H9 (cell line): ENCODE data around the gene TSEN34. TPM values are rescaled to one million over a fixed set of nuclear protein-coding genes. Genes with fewer than 3 reads are reported as not detected.

Experiments used
- DNase-seq: peaks from one replicate; pipeline ENCODE4 v3.0.0-alpha.2; 2017
- H2AFZ ChIP-seq: one replicate; pipeline ENCODE4 v1.6.1; 2013; ENCODE audit warnings: mild to moderate bottlenecking, low read length, control low read depth, moderate library complexity
- H2AK5ac ChIP-seq: 2 replicates; pipeline ENCODE4 v1.6.1; 2013; ENCODE audit warnings: low read length, control low read depth, mixed read lengths; ENCODE audit not compliant: insufficient read length
- H2BK120ac ChIP-seq: one replicate; pipeline ENCODE4 v1.6.1; 2013; ENCODE audit warnings: low read depth, mild to moderate bottlenecking, low read length, control low read depth, inconsistent platforms; ENCODE audit not compliant: poor library complexity, severe bottlenecking
- H2BK12ac ChIP-seq: 2 replicates; pipeline ENCODE4 v1.6.1; 2013; ENCODE audit warnings: low read length, control low read depth, mixed read lengths, low read depth; ENCODE audit not compliant: insufficient read length
- H2BK15ac ChIP-seq: 2 replicates; pipeline ENCODE4 v1.6.1; 2013; ENCODE audit warnings: low read depth, low read length, control low read depth
- H2BK20ac ChIP-seq: one replicate; pipeline ENCODE4 v1.6.1; 2013; ENCODE audit warnings: low read depth, mild to moderate bottlenecking, low read length, control low read depth, inconsistent platforms; ENCODE audit not compliant: poor library complexity, severe bottlenecking
- H2BK5ac ChIP-seq: 2 replicates; pipeline ENCODE4 v1.6.1; 2013; ENCODE audit warnings: low read length, control low read depth, mixed read lengths; ENCODE audit not compliant: insufficient read length
- H3K14ac ChIP-seq: 2 replicates; pipeline ENCODE4 v1.6.1; 2013; ENCODE audit warnings: low read length, control low read depth; ENCODE audit not compliant: insufficient read depth
- H3K18ac ChIP-seq: 2 replicates; pipeline ENCODE4 v1.6.1; 2013; ENCODE audit warnings: low read depth, mild to moderate bottlenecking, mixed read lengths, low read length, control low read depth; ENCODE audit not compliant: insufficient read length
- H3K23ac ChIP-seq: 2 replicates; pipeline ENCODE4 v1.6.1; 2013; ENCODE audit warnings: low read length, control low read depth, mixed read lengths, low read depth; ENCODE audit not compliant: insufficient read length
- H3K23me2 ChIP-seq: 2 replicates; pipeline ENCODE4 v1.6.1; 2013; ENCODE audit warnings: low read depth, mild to moderate bottlenecking, mixed read lengths, low read length, control low read depth; ENCODE audit not compliant: insufficient read length, poor library complexity, severe bottlenecking
- H3K27ac ChIP-seq: 2 replicates; pipeline ENCODE4 v1.5.1; 2013; ENCODE audit warnings: low read length, control low read depth, mixed read lengths, low read depth; ENCODE audit not compliant: insufficient read length
- H3K27me3 ChIP-seq: 2 replicates; pipeline ENCODE4 v1.6.1; 2013; ENCODE audit warnings: low read length, control low read depth, inconsistent platforms; ENCODE audit not compliant: insufficient read depth
- H3K4ac ChIP-seq: 2 replicates; pipeline ENCODE4 v1.6.1; 2013; ENCODE audit warnings: low read depth, mild to moderate bottlenecking, control low read depth, inconsistent platforms, low read length, moderate library complexity
- H3K4me1 ChIP-seq: 2 replicates; pipeline ENCODE4 v1.6.1; 2013; ENCODE audit warnings: low read length, control low read depth, inconsistent platforms; ENCODE audit not compliant: insufficient read depth
- H3K4me2 ChIP-seq: 2 replicates; pipeline ENCODE4 v1.6.1; 2013; ENCODE audit warnings: low read length, control low read depth, mixed read lengths; ENCODE audit not compliant: insufficient read length, insufficient read depth
- H3K56ac ChIP-seq: 2 replicates; pipeline ENCODE4 v1.6.1; 2013; ENCODE audit warnings: low read depth, mild to moderate bottlenecking, mixed read lengths, low read length, control low read depth; ENCODE audit not compliant: insufficient read length
- H3K79me1 ChIP-seq: 2 replicates; pipeline ENCODE4 v1.6.1; 2013; ENCODE audit warnings: low read depth, mild to moderate bottlenecking, moderate library complexity, low read length, control low read depth, inconsistent platforms; ENCODE audit not compliant: insufficient read depth, poor library complexity, severe bottlenecking
- H3K79me2 ChIP-seq: 2 replicates; pipeline ENCODE4 v1.6.1; 2013; ENCODE audit warnings: low read length, control low read depth, inconsistent platforms; ENCODE audit not compliant: insufficient read depth
- H3K9ac ChIP-seq: 2 replicates; pipeline ENCODE4 v1.6.1; 2013; ENCODE audit warnings: low read length, control low read depth, mixed read lengths; ENCODE audit not compliant: insufficient read length; ENCODE audit errors: extremely low read depth
- H3K9me3 ChIP-seq: one replicate; pipeline ENCODE4 v1.6.1; 2013; ENCODE audit warnings: low read depth, low read length, inconsistent platforms; ENCODE audit not compliant: control insufficient read depth
- H3T11ph ChIP-seq: one replicate; pipeline ENCODE4 v1.6.1; 2013; ENCODE audit warnings: mild to moderate bottlenecking, low read length, control low read depth, inconsistent platforms
- H4K20me1 ChIP-seq: one replicate; pipeline ENCODE4 v1.6.1; 2013; ENCODE audit not compliant: control insufficient read depth, insufficient read length, insufficient read depth
- H4K5ac ChIP-seq: 2 replicates; pipeline ENCODE4 v1.6.1; 2013; ENCODE audit warnings: low read depth, mild to moderate bottlenecking, mixed read lengths, low read length, control low read depth; ENCODE audit not compliant: insufficient read length
- H4K8ac ChIP-seq: replicated peaks from 2 replicates; pipeline ENCODE4 v1.6.1; 2013; ENCODE audit warnings: low read length, control low read depth, mixed read lengths, low read depth; ENCODE audit not compliant: insufficient read length
- H4K91ac ChIP-seq: 2 replicates; pipeline ENCODE4 v1.6.1; 2013; ENCODE audit warnings: low read depth, mild to moderate bottlenecking, moderate library complexity, mixed read lengths, low read length, control low read depth; ENCODE audit not compliant: insufficient read length
- H3K27ac Mint-ChIP-seq, 3 experiments: 2 replicates in 2 of 3; 3 replicates in 1 of 3; pipeline ENCODE4 v1.8.0; 2020 to 2021; ENCODE audit warnings: mixed read lengths in 3 of 3, mild to moderate bottlenecking in 1 of 3, moderate library complexity in 1 of 3
- H3K27me3 Mint-ChIP-seq: 2 replicates; pipeline ENCODE4 v1.8.0; 2021; ENCODE audit warnings: low read depth, mild to moderate bottlenecking, moderate library complexity, mixed read lengths
- H3K36me3 Mint-ChIP-seq, 3 experiments: 2 replicates in 2 of 3; 3 replicates in 1 of 3; pipeline ENCODE4 v1.8.0; 2020 to 2021; ENCODE audit warnings: low read depth in 3 of 3, mixed read lengths in 3 of 3; ENCODE audit not compliant: insufficient read depth in 1 of 3
- H3K4me1 Mint-ChIP-seq, 2 experiments: 2 replicates each; pipeline ENCODE4 v1.8.0; 2020; ENCODE audit warnings: mixed read lengths in 2 of 2
- H3K4me3 Mint-ChIP-seq, 2 experiments: 2 replicates in 1 of 2; 3 replicates in 1 of 2; pipeline ENCODE4 v1.8.0; 2020 to 2021; ENCODE audit warnings: mild to moderate bottlenecking in 2 of 2, mixed read lengths in 2 of 2, moderate library complexity in 1 of 2
- H3K9me3 Mint-ChIP-seq, 2 experiments: 2 replicates in 1 of 2; 3 replicates in 1 of 2; pipeline ENCODE4 v1.8.0; 2020; ENCODE audit warnings: mild to moderate bottlenecking in 2 of 2, mixed read lengths in 2 of 2, moderate library complexity in 1 of 2
- CTCF ChIP-seq: fragments of 200-600 bp; sonication (generic); conservative IDR thresholded peaks from 3 replicates; pipeline ENCODE4 v1.8.0; 2021; ENCODE audit warnings: antibody characterized with exemption, mild to moderate bottlenecking
- WGBS: extraction: QIAGEN DNeasy Blood & Tissue Kit; methylation state at CpG from one replicate; pipeline ENCODE4 v1.1.7; 2013; ENCODE audit warnings: missing lambda C conversion rate, low lambda C conversion rate, mixed read lengths; ENCODE audit not compliant: insufficient read length; ENCODE audit errors: extremely low coverage; 5-methylcytosine and 5-hydroxymethylcytosine counted together
- total RNA-seq: library from RNA; stranded (reverse); gene quantifications from 2 replicates; pipeline ENCODE4 v1.2.1, GENCODE V29; 2021

TSEN34 gene
- total RNA-seq, 1 experiment from 2014 or later = 28.3 TPM

- H3K27ac Mint-ChIP-seq = no peak overlapping the region
- Histone ChIP-seq H3K79me2 (peaks cover 6% of the 10 kb centered on the region; the same call in 1 of the 2 replicates), H3K79me1 (peaks cover under 1% of the 10 kb centered on the region), H2BK5ac (no peak overlapping the region), H3K4me1 (no peaks in the 10 kb centered on the region), H3K18ac (no peak overlapping the region), H3K9ac (no peak overlapping the region), H2AK5ac (no peak overlapping the region), H4K8ac (no peak overlapping the region), H3K14ac (no peak overlapping the region), H3K9me3 (no peaks in the 10 kb centered on the region), H3K27ac (no peak overlapping the region), H3K23ac (no peak overlapping the region), H4K91ac (no peak overlapping the region), H2BK120ac (no peak overlapping the region), H2BK15ac (no peak overlapping the region), H3K4ac (no peak overlapping the region), H4K5ac (no peak overlapping the region), H4K20me1 (no peaks in the 10 kb centered on the region), H2BK12ac (no peak overlapping the region), H3T11ph (no peak overlapping the region), H3K4me2 (no peak overlapping the region), H3K27me3 (no peaks in the 10 kb centered on the region), H3K23me2 (no peaks in the 10 kb centered on the region), H3K56ac (no peak overlapping the region), H2AFZ (no peak overlapping the region), H2BK20ac (no peak overlapping the region)
- peaks cover 4 to 6% of the 10 kb centered on the region in 2 experiments for H3K4me1 Mint-ChIP-seq
- H3K9me3 Mint-ChIP-seq = no peaks in the 10 kb centered on the region; a peak in 1 of 5 replicates
- DNase-seq = no peak
- H3K27me3 Mint-ChIP-seq = peaks cover 1% of the 10 kb centered on the region; the same call in 1 of the 2 replicates
- no CpG with 5 or more reads among the region's 28 CpGs for WGBS
- TF ChIP-seq CTCF = no peak
- H3K36me3 Mint-ChIP-seq = peaks cover 72 to 88% (median 85%) of the 10 kb centered on the region in 3 experiments
- H3K4me3 Mint-ChIP-seq = no peak overlapping the region
Observed at GRCh38 chr19:54145541-54146158, 45.5 kb upstream of the TSEN34 start.
